GM12865 (cell line): ENCODE results near the gene ENO2.
"Not testable (repeated sequence)": the region's sequence is repeated elsewhere in the genome, so short reads cannot be mapped to it uniquely, and the experiment has no call there.

ENCODE experiments used
- DNase-seq: peaks from one replicate; pipeline ENCODE4 v3.0.0; 2010; ENCODE audit warnings: low read depth
- H3K4me3 ChIP-seq: 2 replicates; pipeline ENCODE4 v1.5.1; 2011; ENCODE audit warnings: mild to moderate bottlenecking, low read depth, low read length, control low read depth
- TF ChIP-seq, protein P1 (sequence below): IDR thresholded peaks from 2 replicates; pipeline ENCODE4 v1.5.1; 2011; ENCODE audit warnings: low read length, control low read depth, low read depth, inconsistent platforms; ENCODE audit not compliant: insufficient read depth; ENCODE audit errors: missing control alignments

Gene ENO2

GRCh38 chr12:6914246-6914946 is at the start of gene ENO2:
TSS of gene ENO2 (plus strand) at chr12:6914580. CDS start at chr12:6915833, 1,253 bp downstream.
- DNase-seq, result peak; percentile 72
- H3K4me3 ChIP-seq, result peak within 1 kb of the TSS; percentile 75
- TF ChIP-seq, protein P1, sequence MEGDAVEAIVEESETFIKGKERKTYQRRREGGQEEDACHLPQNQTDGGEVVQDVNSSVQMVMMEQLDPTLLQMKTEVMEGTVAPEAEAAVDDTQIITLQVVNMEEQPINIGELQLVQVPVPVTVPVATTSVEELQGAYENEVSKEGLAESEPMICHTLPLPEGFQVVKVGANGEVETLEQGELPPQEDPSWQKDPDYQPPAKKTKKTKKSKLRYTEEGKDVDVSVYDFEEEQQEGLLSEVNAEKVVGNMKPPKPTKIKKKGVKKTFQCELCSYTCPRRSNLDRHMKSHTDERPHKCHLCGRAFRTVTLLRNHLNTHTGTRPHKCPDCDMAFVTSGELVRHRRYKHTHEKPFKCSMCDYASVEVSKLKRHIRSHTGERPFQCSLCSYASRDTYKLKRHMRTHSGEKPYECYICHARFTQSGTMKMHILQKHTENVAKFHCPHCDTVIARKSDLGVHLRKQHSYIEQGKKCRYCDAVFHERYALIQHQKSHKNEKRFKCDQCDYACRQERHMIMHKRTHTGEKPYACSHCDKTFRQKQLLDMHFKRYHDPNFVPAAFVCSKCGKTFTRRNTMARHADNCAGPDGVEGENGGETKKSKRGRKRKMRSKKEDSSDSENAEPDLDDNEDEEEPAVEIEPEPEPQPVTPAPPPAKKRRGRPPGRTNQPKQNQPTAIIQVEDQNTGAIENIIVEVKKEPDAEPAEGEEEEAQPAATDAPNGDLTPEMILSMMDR, result no peak

DNA sequence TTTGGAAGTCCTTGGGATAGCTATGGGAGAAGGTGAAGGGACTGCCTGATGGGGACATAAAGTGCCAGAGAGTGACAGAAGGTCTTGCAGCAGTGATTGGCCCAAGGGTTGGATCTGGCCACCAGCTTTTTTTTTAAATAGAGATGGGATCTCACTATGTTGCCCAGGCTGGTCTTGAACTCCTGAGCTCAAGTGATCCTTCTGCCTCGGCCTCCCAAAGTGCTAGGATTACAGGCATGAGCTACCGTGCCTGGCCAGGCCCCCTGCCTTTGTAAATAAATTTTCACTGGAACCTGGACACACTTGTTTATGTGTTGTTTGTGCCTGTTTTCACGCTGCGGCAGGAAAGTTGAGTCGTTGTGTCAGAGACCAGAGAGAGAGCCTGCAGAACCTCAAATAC is 49.1 kb upstream of the ENO2 start:
- DNase-seq, H3K4me3 ChIP-seq: not testable (repeated sequence)

DNA sequence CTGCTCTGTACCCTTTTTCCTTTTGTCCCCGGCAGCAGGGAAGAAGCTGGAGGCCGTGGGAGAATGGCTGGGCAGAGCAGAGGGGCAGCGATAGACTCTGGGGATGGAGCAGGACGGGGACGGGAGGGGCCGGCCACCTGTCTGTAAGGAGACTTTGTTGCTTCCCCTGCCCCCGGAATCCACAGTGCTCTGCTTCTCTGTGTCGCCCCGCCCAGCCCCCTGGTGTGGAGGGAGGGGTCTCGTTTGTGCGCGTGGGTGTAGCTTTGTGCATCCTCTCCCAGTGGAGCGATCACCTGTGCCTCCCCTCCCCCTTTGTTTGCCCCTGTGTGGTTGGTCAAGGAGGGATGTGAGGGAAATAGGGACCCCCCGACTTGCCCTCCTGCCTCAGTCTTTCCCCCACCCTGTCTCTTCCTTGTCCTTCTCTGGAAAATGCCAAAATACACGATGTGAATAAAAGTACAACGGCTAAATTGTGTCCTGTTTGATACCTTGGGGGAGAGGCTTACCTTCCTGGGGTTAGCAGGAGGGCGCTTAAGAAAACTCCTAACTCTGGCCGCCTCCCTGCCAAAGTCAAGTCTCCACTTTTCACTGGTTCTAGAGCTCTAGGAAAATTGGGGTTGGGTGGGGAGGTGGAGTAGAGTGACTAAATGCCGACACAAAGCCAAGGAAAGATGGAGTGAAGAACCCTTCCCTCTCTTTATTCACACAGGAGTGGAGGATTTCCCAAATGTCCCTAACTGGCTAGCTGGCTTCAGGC is 48.0 kb upstream of the ENO2 start:
- TF ChIP-seq, protein P1, result no peak
- no peak for DNase-seq
- H3K4me3 ChIP-seq, result no peak overlapping the region

DNA sequence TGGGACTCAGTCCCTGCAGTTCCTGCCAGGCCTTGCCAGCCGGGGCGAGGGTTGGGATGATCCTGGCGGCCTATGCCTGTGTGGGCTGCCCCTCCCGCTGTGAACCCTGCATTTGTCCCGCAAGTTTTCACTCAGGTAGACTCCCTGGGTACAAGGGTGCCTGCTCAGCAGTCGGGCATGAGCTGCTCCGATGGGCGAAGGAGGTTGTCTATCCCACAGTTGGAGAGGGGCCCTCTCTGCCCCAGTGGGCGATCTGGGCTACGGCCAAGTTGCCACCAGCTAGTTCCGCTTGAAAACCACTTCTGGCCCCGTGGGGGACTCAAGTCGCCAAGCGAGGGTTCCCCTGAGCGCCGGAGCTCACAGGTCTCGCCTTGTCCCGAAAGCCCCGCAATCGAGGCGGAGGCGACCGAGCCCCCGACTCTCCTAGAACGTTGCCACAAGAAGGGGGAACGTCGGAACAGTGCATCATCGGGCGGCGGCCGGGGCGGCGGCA is 47.4 kb upstream of the ENO2 start:
- no peak for DNase-seq
- H3K4me3 ChIP-seq, result peak overlapping the region; percentile 97
- TF ChIP-seq, protein P1, result no peak

DNA sequence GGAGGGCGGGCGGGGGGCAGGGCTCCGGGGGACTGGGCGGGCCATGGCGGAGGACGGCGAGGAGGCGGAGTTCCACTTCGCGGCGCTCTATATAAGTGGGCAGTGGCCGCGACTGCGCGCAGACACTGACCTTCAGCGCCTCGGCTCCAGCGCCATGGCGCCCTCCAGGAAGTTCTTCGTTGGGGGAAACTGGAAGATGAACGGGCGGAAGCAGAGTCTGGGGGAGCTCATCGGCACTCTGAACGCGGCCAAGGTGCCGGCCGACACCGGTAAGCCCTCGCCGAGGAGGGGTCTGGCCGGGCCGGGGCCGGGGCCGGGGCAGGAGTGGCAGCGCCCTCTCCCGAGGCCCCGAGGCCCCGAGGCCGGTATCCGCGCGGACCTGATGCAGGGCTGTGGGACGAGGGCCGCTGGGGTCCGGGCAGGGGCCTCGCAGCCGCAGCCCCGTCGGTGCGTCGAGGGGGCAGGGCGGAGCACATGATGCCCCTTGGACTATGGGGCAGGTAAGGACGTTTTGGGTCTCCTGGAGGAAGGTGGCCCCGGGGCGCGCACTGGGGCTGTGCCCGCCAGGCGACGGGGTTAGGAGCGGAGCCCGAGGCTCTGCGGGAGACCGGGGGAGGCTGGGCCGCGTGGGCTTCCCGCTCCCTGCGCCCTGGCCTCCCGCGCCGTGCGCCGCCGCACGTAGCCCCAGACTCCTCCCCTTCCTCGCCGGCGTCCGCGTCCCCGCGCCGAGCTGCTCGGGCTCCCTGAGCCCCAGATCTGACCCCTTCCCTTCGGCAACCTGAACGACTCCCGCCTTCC is 46.8 kb upstream of the ENO2 start, which contains the start of gene TPI1:
Gene TPI1, plus strand, starts transcription at position 119 of the 798 bp plus-strand sequence. Its CDS starts 36 bp downstream, at position 155.
- peak within 1 kb of the TSS; percentile 97 for H3K4me3 ChIP-seq
- peak; percentile 92 for DNase-seq
- TF ChIP-seq, protein P1, result no peak

DNA sequence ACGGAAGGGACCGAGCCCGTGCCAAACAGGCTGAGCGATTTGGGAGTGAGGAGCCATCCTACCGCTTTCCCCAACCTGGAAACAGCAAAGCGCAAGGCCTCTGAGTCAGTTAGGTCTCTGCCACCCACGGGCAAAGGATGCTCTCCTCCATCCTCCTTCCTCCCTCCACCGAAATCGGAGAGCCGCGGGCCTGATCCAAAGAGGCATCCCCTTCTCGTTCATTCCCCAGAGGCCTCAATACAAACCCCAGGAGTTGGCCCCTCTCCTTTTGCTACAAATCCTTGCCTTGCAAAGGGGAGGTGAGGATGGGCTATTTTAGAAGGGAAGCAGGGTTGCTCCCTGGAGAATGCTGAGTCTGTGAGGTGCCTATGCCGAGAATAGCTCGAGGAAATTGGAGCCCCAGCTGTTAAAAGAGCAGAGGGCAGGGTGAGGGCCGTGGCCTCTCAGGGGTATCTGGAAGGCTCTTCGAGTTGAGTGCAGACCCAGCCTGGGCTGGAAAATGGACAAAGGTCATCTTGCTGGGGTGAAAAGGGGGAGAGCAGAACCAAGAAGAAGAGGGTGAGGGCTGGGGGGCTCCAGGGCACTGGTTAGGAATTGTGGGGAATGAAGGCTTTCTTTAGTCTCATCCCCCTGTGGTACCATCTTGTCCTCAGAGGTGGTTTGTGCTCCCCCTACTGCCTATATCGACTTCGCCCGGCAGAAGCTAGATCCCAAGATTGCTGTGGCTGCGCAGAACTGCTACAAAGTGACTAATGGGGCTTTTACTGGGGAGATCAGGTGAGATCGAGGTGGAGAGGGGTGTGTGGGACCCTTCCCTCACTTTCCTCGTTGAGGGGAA is 46.0 kb upstream of the ENO2 start:
- no peak for DNase-seq
- TF ChIP-seq, protein P1, result no peak
- H3K4me3 ChIP-seq, result peak overlapping the region; percentile 97
